Fibroblast of pulmonary artery (primary cell): ENCODE results near the gene ATG16L2.

Experiments used
- DNase-seq: peaks from one replicate; pipeline ENCODE4 v3.0.0-alpha.2; 2010; ENCODE audit warnings: low read depth
- H3K4me3 ChIP-seq: replicated peaks from 2 replicates; pipeline ENCODE4 v1.5.1; 2011; ENCODE audit warnings: low read depth, mild to moderate bottlenecking, control low read depth, low read length, moderate library complexity
- CTCF ChIP-seq: IDR thresholded peaks from 2 replicates; pipeline ENCODE4 v1.5.1; 2011; ENCODE audit warnings: mild to moderate bottlenecking, control low read depth, low read length, inconsistent platforms; ENCODE audit errors: missing control alignments

ATG16L2 gene

GRCh38 chr11:72775288-72776110 is 38.7 kb upstream of the ATG16L2 start:
- H3K4me3 ChIP-seq: no peak overlapping the region
- no peak for TF ChIP-seq CTCF

GRCh38 chr11:72776117-72776843 is 37.9 kb upstream of the ATG16L2 start:
- TF ChIP-seq CTCF: no peak
- DNase-seq: no peak
- H3K4me3 ChIP-seq: no peak overlapping the region

More at GRCh38 chr11:72775288-72776110, 38.7 kb upstream of the ATG16L2 start:
- DNase-seq: no peak

- no peak for DNase-seq
- H3K4me3 ChIP-seq: no peak overlapping the region
- no peak for TF ChIP-seq CTCF
Observed at GRCh38 chr11:72776844-72777754, 37.1 kb upstream of the ATG16L2 start.

- TF ChIP-seq CTCF: no peak
- no peak for DNase-seq
- H3K4me3 ChIP-seq: no peak overlapping the region
Observed at GRCh38 chr11:72777755-72778278, 36.4 kb upstream of the ATG16L2 start.

- no peak for TF ChIP-seq CTCF
- no peak overlapping the region for H3K4me3 ChIP-seq
- no peak for DNase-seq
Observed at GRCh38 chr11:72778535-72779494, 35.4 kb upstream of the ATG16L2 start.
